DMS114 treated with DMSO at 0.1 percent for 48 hours (cell line): Measurements from ENCODE around the gene PPFIA3.
"Not testable (repeated sequence)": the region's sequence is repeated elsewhere in the genome, so short reads cannot be mapped to it uniquely, and the experiment has no call there.

ENCODE experiments used
- DNase-seq: peaks from one replicate; lab custom pipeline; 2025; ENCODE audit not compliant: unreplicated experiment; lab: John Stamatoyannopoulos, UW

Gene PPFIA3

GRCh38 chr19:49173198-49173597, 53.9 kb downstream of the PPFIA3 start:
- DNase-seq, result no peak

DNA sequence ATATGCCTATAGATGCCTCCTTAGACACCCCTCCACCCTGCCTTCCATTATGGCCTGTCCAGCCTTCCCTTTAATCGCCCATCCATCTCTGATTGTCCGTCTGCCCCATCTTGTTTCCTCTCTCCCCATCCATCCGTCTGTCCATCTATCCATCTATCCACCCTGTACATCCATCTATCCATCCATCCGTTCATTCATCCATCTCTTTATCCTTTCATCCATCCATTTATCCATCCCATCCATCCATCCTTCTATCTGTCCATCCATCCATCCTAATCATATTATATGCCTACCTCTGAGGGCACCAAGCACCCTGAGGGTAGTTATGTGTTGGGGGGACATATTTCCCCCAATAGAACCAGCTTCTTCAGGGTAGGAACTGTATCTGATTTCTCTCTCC, 61.3 kb downstream of the PPFIA3 start:
- no peak for DNase-seq

GRCh38 chr19:49182010-49182847, 62.9 kb downstream of the PPFIA3 start:
- DNase-seq, result not testable (repeated sequence)

- DNase-seq, result no peak
Measured at GRCh38 chr19:49182848-49183375, 63.6 kb downstream of the PPFIA3 start.

DNA sequence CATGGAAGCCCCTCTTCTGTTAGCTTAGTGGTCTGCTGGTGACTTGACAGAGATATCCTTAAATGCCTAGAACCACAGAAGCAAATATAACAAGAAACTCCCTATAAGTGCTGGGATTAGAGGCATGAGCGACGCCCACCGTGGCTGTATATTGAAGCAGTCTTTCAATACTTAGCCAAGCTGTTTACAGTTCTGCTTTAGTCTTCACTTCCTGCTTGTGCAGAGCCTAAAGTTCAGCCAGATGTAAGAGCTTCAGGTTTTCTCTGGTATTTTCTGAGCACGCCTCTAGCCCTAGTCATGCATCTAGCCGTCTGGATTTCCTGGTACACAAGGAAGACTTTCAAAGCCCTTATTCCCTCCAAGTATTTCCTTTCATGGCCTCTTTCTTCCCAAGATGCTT, 66.8 kb downstream of the PPFIA3 start:
- no peak for DNase-seq

GRCh38 chr19:49188626-49189200, 69.4 kb downstream of the PPFIA3 start:
- DNase-seq, result no peak

GRCh38 chr19:49189259-49189658, 69.9 kb downstream of the PPFIA3 start:
- no peak for DNase-seq

- no peak for DNase-seq
Measured at GRCh38 chr19:49190781-49191180, 71.4 kb downstream of the PPFIA3 start.

GRCh38 chr19:49193822-49194394, 74.6 kb downstream of the PPFIA3 start:
- no peak for DNase-seq

DNA sequence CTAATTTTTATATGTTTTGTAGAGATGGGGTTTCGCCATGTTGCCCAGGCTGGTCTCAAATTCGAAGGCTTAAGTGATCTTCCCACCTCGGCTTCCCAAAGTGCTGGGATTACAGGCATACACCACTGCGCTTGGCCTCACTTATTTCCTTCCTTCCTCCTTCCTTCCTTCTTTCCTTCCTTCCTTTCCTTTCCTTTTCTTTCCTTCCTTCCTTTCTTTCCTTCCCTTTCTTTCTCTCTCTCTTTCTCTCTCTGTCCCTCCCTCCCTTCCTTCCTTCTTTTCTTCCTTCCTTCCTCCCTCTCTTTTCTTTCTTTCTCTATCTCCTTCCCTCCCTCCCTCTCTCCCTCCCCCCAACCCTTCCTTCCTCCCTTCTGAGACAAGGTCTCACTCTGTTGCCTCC, 75.1 kb downstream of the PPFIA3 start:
- DNase-seq, result no peak

- DNase-seq, result no peak
Measured at GRCh38 chr19:49196527-49197240, 77.3 kb downstream of the PPFIA3 start.

- DNase-seq, result no peak
Measured at GRCh38 chr19:49200238-49200862, 81.0 kb downstream of the PPFIA3 start.
